NB4 (cell line): ENCODE data around the gene ZNF362.

Source experiments
- MAX ChIP-seq: IDR thresholded peaks from 2 replicates; pipeline ENCODE4 v1.6.1; 2011; ENCODE audit warnings: low read depth, low read length
- POLR2A ChIP-seq: IDR thresholded peaks from 2 replicates; pipeline ENCODE4 v1.6.1; 2011; ENCODE audit warnings: mild to moderate bottlenecking; ENCODE audit not compliant: insufficient read length; ENCODE audit errors: extremely low read depth
- TF ChIP-seq, protein P1 (sequence below): IDR thresholded peaks from one replicate; pipeline ENCODE4 v1.5.1; 2012; ENCODE audit warnings: low read depth, low read length

- TF ChIP-seq, protein P1, sequence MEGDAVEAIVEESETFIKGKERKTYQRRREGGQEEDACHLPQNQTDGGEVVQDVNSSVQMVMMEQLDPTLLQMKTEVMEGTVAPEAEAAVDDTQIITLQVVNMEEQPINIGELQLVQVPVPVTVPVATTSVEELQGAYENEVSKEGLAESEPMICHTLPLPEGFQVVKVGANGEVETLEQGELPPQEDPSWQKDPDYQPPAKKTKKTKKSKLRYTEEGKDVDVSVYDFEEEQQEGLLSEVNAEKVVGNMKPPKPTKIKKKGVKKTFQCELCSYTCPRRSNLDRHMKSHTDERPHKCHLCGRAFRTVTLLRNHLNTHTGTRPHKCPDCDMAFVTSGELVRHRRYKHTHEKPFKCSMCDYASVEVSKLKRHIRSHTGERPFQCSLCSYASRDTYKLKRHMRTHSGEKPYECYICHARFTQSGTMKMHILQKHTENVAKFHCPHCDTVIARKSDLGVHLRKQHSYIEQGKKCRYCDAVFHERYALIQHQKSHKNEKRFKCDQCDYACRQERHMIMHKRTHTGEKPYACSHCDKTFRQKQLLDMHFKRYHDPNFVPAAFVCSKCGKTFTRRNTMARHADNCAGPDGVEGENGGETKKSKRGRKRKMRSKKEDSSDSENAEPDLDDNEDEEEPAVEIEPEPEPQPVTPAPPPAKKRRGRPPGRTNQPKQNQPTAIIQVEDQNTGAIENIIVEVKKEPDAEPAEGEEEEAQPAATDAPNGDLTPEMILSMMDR = no peak
- TF ChIP-seq POLR2A = no peak
- TF ChIP-seq MAX = no peak
Observed at GRCh38 chr1:33322870-33323585, 66.7 kb downstream of the ZNF362 start.
